K562 (cell line): ENCODE results near the gene TMEM95. TPM values are rescaled to one million over a fixed set of nuclear protein-coding genes. Genes with fewer than 3 reads are reported as not detected.

Experiments
- CBX2 ChIP-seq: fragments of 200-600 bp; sonication (generic); IDR thresholded peaks from one replicate; pipeline ENCODE4 v1.6.1; 2012; ENCODE audit warnings: mild to moderate bottlenecking, low read length, inconsistent platforms; ENCODE audit not compliant: insufficient read depth, poor library complexity, severe bottlenecking
- CC2D1A ChIP-seq: fragments of 450-650 bp; IDR thresholded peaks from 2 replicates; pipeline ENCODE4 v1.6.1; 2017; ENCODE audit warnings: mild to moderate bottlenecking
- CREB1 ChIP-seq, 2 experiments: sonication (generic) in 1 of 2; formaldehyde crosslinking in 1 of 2; IDR thresholded peaks; 2 replicates each; pipeline versions ENCODE4 v1.6.1 to v1.8.0; 2012 to 2022; ENCODE audit warnings: inconsistent platforms in 1 of 2, mild to moderate bottlenecking in 1 of 2, missing genetic modification reagents in 1 of 2, moderate library complexity in 1 of 2
- CTCF ChIP-seq, 3 experiments: IDR thresholded peaks in 2 of 3; conservative IDR thresholded peaks in 1 of 3; 2 replicates each; pipeline ENCODE4 v1.5.1; 2011 to 2012; ENCODE audit warnings: low read length in 3 of 3, mild to moderate bottlenecking in 3 of 3, control low read depth in 2 of 3, improper control_type of control experiment in 1 of 3, inconsistent platforms in 1 of 3, low read depth in 1 of 3, mixed read lengths in 1 of 3, moderate library complexity in 1 of 3; ENCODE audit not compliant: insufficient read depth in 2 of 3
- KDM4B ChIP-seq, 2 experiments: fragments of 450-650 bp in 1 of 2; sonication (generic) in 1 of 2; IDR thresholded peaks; 2 replicates each; pipeline ENCODE4 v1.6.1; 2016 to 2017; ENCODE audit warnings: borderline replicate concordance in 2 of 2, antibody characterized with exemption in 1 of 2, low read depth in 1 of 2, mild to moderate bottlenecking in 1 of 2
- MAZ ChIP-seq, 2 experiments: fragments of 450-650 bp in 1 of 2; sonication (generic) in 1 of 2; formaldehyde crosslinking; IDR thresholded peaks in 1 of 2; conservative IDR thresholded peaks in 1 of 2; 2 replicates each; pipeline versions ENCODE4 v1.4.0 to v1.5.0; 2020; ENCODE audit warnings: mild to moderate bottlenecking in 1 of 2, missing genetic modification reagents in 1 of 2
- PHF20 ChIP-seq: fragments of 450-650 bp; IDR thresholded peaks from 2 replicates; pipeline ENCODE4 v1.6.1; 2018; ENCODE audit not compliant: partially characterized antibody
- RNF219 ChIP-seq: fragments of 250-450 bp; sonication (Bioruptor Pico); IDR thresholded peaks from 2 replicates; pipeline ENCODE4 v1.5.0; 2022; ENCODE audit warnings: mild to moderate bottlenecking
- SLC30A9 ChIP-seq: fragments of 250-450 bp; sonication (Bioruptor Pico); IDR thresholded peaks from 2 replicates; pipeline ENCODE4 v1.8.0; 2022; ENCODE audit warnings: mild to moderate bottlenecking, moderate library complexity
- SRSF1 ChIP-seq: fragments of 200-400 bp; formaldehyde crosslinking; IDR thresholded peaks from 2 replicates; pipeline ENCODE4 v1.6.1; 2017; ENCODE audit warnings: mild to moderate bottlenecking, low read depth, low read length, moderate library complexity
- TAF1 ChIP-seq: IDR thresholded peaks from 2 replicates; pipeline ENCODE4 v1.6.1; 2011; ENCODE audit warnings: mild to moderate bottlenecking, low read length, moderate library complexity; ENCODE audit not compliant: insufficient read depth, control insufficient read depth, severe bottlenecking; ENCODE audit errors: extremely low read depth
- U2AF1 ChIP-seq: fragments of 200-400 bp; formaldehyde crosslinking; optimal IDR thresholded peaks from 2 replicates; pipeline ENCODE3; 2017; ENCODE audit warnings: mild to moderate bottlenecking, low read depth, low read length, moderate library complexity
- ZNF24 ChIP-seq: fragments of 450-650 bp; IDR thresholded peaks from 2 replicates; pipeline ENCODE4 v1.6.1; 2016
- ZNF445 ChIP-seq: fragments of 250-450 bp; sonication (Bioruptor Pico); IDR thresholded peaks from 2 replicates; pipeline ENCODE4 v1.4.0; 2020; ENCODE audit warnings: low read depth, mild to moderate bottlenecking, moderate library complexity
- ZNF696 ChIP-seq: fragments of 250-450 bp; sonication (Bioruptor Pico); conservative IDR thresholded peaks from 2 replicates; pipeline ENCODE4 v1.4.0; 2020; ENCODE audit warnings: mild to moderate bottlenecking, moderate library complexity
- ZNF699 ChIP-seq: fragments of 250-450 bp; sonication (Bioruptor Pico); IDR thresholded peaks from 2 replicates; pipeline ENCODE4 v1.8.0; 2021; ENCODE audit warnings: mild to moderate bottlenecking, moderate library complexity; ENCODE audit not compliant: insufficient replicate concordance
- polyA plus RNA-seq, 8 experiments: library from polyadenylated mRNA; depleted of rRNA in 4 of 8; stranded (reverse) in 5 of 8; unstranded in 3 of 8; fragments of >200 nt; fragmentation: Nextera tagmentation in 2 of 8; fragmentation: Illumina TruSeq in 1 of 8; extraction: Ambion mirVana in 2 of 8; extraction: Trizol in 1 of 8; gene quantifications; 2 replicates each; pipeline versions ENCODE4 v1.2.1 to v1.2.3, GENCODE V29; 2011 to 2014; ENCODE audit warnings: inconsistent platforms in 1 of 8, missing spikeins in 1 of 8
- total RNA-seq, 7 experiments: library from RNA; depleted of rRNA in 6 of 7; stranded (reverse); fragments of >200 nt in 6 of 7; fragmentation: Illumina TruSeq in 2 of 7; extraction: Trizol in 2 of 7; gene quantifications; 2 replicates each; pipeline versions ENCODE4 v1.2.1 to v1.2.3, GENCODE V29; 2011 to 2021; ENCODE audit warnings: low replicate concordance in 1 of 7
- TF ChIP-seq, protein P1 (sequence below): sonication (generic); formaldehyde crosslinking; IDR thresholded peaks from 2 replicates; pipeline ENCODE4 v1.8.0; 2022; ENCODE audit warnings: missing genetic modification reagents, mild to moderate bottlenecking, moderate library complexity, borderline replicate concordance

Gene TMEM95
- total and polyA plus RNA-seq, 9 of the 15 experiments (the other 6 are each of a cell fraction or from before 2014, with no cell fraction given), result not detected

GRCh38 chr17:7356072-7356549 lies 1.2 kb downstream of the TMEM95 start (continued):
- no peak for TF ChIP-seq CREB1 (IDR thresholded peaks at IDR 0.05)
- TF ChIP-seq CREB1 (CRISPR knock-in tag; IDR thresholded peaks at IDR 0.05), result no peak
- no peak for TF ChIP-seq TAF1
- no peak for TF ChIP-seq ZNF445 (CRISPR knock-in tag)
- TF ChIP-seq ZNF696 (CRISPR knock-in tag), result no peak
- peak; percentile 81 to 86 (median 84) for TF ChIP-seq CTCF (IDR thresholded peaks at IDR 0.05 in 2 of 3, conservative IDR thresholded peaks at IDR 0.05 in 1 of 3; ENCODE audit: insufficient read depth in 2 of 3, low read depth in 1 of 3, low read length in 3 of 3)
- no peak for TF ChIP-seq PHF20
- TF ChIP-seq U2AF1, result no peak
- TF ChIP-seq SLC30A9, result no peak
- no peak for TF ChIP-seq SRSF1
- no peak for TF ChIP-seq RNF219 (CRISPR knock-in tag)
- no peak for TF ChIP-seq CBX2
- TF ChIP-seq MAZ (CRISPR knock-in tag; conservative IDR thresholded peaks at IDR 0.05 in 1 of 2, IDR thresholded peaks at IDR 0.05 in 1 of 2), result peak; percentile 69 to 77
- no peak; the same call in 1 of the 2 replicates for TF ChIP-seq ZNF24
- TF ChIP-seq ZNF699, result no peak
- TF ChIP-seq, protein P1, sequence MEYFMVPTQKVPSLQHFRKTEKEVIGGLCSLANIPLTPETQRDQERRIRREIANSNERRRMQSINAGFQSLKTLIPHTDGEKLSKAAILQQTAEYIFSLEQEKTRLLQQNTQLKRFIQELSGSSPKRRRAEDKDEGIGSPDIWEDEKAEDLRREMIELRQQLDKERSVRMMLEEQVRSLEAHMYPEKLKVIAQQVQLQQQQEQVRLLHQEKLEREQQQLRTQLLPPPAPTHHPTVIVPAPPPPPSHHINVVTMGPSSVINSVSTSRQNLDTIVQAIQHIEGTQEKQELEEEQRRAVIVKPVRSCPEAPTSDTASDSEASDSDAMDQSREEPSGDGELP, result peak; percentile 77; the same call in 1 of the 2 replicates
- TF ChIP-seq KDM4B (IDR thresholded peaks at IDR 0.05; ENCODE audit: borderline replicate concordance in 2 of 2, low read depth in 1 of 2), result peak in 1 of 2 experiments; percentile 62; a peak in 1 of 4 replicates
- TF ChIP-seq CC2D1A, result 0 out of 2 replicates have a peak, but pooled peaks have one; percentile 46
- TF ChIP-seq, all 486 proteins: peak for 29
